Measurements from ENCODE around the gene FOXI3. TPM values are rescaled to one million over a fixed set of nuclear protein-coding genes. Genes with fewer than 3 reads are reported as not detected.

FOXI3 gene
- total RNA-seq, 1 experiment from 2014 or later = not detected

DNA sequence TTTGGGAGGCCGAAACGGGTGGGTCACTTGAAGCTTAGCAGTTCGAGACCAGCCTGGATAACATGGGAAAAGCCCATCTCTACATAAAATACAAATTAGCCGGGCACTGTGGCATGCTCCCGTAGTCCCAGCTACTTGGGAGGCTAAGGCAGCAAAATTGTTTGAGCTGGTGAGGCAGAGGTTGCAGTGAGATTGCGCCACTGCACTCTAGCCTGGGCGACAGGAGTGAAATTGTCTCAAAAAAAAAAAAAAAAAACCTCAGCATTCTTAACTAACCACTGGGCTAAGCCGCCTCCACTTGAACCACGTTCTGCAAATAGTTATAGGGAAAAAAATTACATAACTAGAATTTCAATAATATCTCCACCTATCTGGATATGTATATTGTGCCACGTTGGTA lies 2.3 kb downstream of the FOXI3 start:
- CTCF ChIA-PET = interaction anchor here (0.7 kb wide), 1 partner anchor 10 kb away, joined by 5 read pairs; no protein-coding TSS in a partner anchor
- Mint-ChIP-seq H3K36me3 (ENCODE audit: insufficient read depth, unreplicated experiment) (no peaks in the 10 kb centered on the region), H3K27me3 (ENCODE audit: unreplicated experiment) (peaks cover 17% of the 10 kb centered on the region), H3K4me3 (ENCODE audit: low read depth, unreplicated experiment) (no peak overlapping the region), H3K4me1 (ENCODE audit: low read depth, unreplicated experiment) (no peaks in the 10 kb centered on the region), H3K27ac (ENCODE audit: unreplicated experiment) (no peak overlapping the region), H3K9me3 (ENCODE audit: low read depth, unreplicated experiment) (no peaks in the 10 kb centered on the region)
- TF ChIP-seq, protein P1, sequence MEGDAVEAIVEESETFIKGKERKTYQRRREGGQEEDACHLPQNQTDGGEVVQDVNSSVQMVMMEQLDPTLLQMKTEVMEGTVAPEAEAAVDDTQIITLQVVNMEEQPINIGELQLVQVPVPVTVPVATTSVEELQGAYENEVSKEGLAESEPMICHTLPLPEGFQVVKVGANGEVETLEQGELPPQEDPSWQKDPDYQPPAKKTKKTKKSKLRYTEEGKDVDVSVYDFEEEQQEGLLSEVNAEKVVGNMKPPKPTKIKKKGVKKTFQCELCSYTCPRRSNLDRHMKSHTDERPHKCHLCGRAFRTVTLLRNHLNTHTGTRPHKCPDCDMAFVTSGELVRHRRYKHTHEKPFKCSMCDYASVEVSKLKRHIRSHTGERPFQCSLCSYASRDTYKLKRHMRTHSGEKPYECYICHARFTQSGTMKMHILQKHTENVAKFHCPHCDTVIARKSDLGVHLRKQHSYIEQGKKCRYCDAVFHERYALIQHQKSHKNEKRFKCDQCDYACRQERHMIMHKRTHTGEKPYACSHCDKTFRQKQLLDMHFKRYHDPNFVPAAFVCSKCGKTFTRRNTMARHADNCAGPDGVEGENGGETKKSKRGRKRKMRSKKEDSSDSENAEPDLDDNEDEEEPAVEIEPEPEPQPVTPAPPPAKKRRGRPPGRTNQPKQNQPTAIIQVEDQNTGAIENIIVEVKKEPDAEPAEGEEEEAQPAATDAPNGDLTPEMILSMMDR (IDR thresholded peaks at IDR 0.05; ENCODE audit: unreplicated experiment) = no peak
- no peak for DNase-seq
- no TSS peak for BruUV-seq (replicated peaks)
- intact Hi-C loops (cut with micrococcal nuclease; ENCODE audit: unreplicated experiment) = no loop called here

DNA sequence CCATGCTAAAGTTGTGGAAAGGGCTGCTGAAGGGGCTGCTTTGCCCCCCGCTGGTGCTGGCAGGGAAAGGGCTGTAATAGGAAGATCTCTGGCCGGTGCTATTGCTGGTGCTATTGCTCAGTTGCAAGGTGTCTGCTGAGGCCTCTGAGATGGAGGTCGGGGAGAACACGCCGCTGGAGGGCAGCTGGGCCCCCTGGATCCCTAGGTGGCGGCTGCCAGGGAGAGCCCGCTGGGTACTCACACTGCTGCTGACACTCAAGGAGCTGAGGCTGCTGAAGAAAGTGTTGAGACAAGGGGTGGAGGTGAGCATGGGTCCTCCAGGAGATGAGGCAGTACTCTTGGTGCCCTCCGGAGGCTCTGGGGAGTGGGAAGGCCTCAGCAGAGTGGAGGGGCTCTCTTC lies 4.2 kb downstream of the FOXI3 start:
- Mint-ChIP-seq H3K27ac (ENCODE audit: unreplicated experiment) (no peak overlapping the region), H3K36me3 (ENCODE audit: insufficient read depth, unreplicated experiment) (no peaks in the 10 kb centered on the region), H3K27me3 (ENCODE audit: unreplicated experiment) (peaks cover 17% of the 10 kb centered on the region), H3K9me3 (ENCODE audit: low read depth, unreplicated experiment) (no peaks in the 10 kb centered on the region), H3K4me3 (ENCODE audit: low read depth, unreplicated experiment) (no peak overlapping the region), H3K4me1 (ENCODE audit: low read depth, unreplicated experiment) (no peaks in the 10 kb centered on the region)
- no peak for DNase-seq
- BruUV-seq (replicated peaks) = no TSS peak
- intact Hi-C loops (cut with micrococcal nuclease; ENCODE audit: unreplicated experiment) = no loop called here
- TF ChIP-seq, protein P1 (IDR thresholded peaks at IDR 0.05; ENCODE audit: unreplicated experiment) = no peak
- CTCF ChIA-PET = no interaction called here

DNA sequence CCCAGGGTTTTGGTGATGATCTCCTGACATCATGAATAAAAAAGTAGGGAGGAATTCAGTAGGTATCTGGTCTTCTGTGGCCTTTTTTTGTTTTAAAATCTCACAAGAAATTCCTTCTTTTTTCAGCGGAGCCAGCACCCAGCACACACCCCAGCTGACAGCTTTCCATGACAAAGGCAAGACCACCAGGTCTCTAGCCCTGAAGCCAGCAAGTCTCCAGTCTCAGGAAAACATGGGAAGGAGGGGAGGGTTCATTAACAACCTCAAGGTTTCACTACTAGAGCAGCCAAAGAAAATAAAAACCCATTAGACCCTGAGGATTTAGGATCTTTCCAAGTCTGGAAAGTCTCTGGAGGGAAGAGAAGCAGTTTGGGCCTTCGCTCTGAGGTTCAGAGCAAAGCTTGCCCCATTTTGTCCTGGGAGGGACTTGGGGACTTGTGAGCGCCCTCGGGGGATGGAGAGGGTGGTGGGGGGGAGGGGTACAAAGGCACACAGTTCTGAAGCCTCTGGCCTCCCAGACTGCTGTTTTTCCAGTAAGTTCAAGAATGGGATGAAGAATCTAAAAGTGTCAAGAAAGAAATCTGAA lies 9.0 kb downstream of the FOXI3 start:
- no peak for DNase-seq
- Mint-ChIP-seq H3K36me3 (ENCODE audit: insufficient read depth, unreplicated experiment) (no peaks in the 10 kb centered on the region), H3K4me3 (ENCODE audit: low read depth, unreplicated experiment) (no peak overlapping the region), H3K27me3 (ENCODE audit: unreplicated experiment) (peaks cover 43% of the 10 kb centered on the region), H3K27ac (ENCODE audit: unreplicated experiment) (no peak overlapping the region), H3K4me1 (ENCODE audit: low read depth, unreplicated experiment) (no peaks in the 10 kb centered on the region), H3K9me3 (ENCODE audit: low read depth, unreplicated experiment) (no peaks in the 10 kb centered on the region)
- no TSS peak for BruUV-seq (replicated peaks)
- CTCF ChIA-PET = no interaction called here
- TF ChIP-seq, protein P1 (IDR thresholded peaks at IDR 0.05; ENCODE audit: unreplicated experiment) = no peak
- intact Hi-C loops (cut with micrococcal nuclease; ENCODE audit: unreplicated experiment) = no loop called here

DNA sequence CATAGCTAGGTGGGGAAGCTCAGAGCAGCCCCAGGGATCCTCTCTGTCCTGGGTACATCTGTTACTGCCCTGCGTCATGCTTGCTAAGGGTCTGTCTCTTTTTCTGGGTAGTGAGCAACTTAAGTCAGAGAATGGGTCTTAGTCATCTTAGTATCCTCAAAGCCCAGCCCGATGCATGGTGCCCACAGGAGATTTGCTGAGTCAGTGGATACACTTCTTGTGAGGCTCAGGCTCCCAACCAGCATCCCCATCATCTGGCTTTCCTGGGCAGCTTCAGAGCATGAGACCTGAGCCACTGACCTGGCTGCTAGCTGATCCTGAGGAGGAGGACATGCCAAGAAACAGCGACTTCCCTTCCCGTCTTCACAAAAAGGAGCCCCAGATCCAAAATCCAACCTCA lies 10.0 kb downstream of the FOXI3 start:
- no peak for DNase-seq
- CTCF ChIA-PET = no interaction called here
- intact Hi-C loops (cut with micrococcal nuclease; ENCODE audit: unreplicated experiment) = no loop called here
- no TSS peak for BruUV-seq (replicated peaks)
- TF ChIP-seq, protein P1 (IDR thresholded peaks at IDR 0.05; ENCODE audit: unreplicated experiment) = no peak
- Mint-ChIP-seq H3K4me1 (ENCODE audit: low read depth, unreplicated experiment) (no peaks in the 10 kb centered on the region), H3K27ac (ENCODE audit: unreplicated experiment) (no peak overlapping the region), H3K9me3 (ENCODE audit: low read depth, unreplicated experiment) (no peaks in the 10 kb centered on the region), H3K4me3 (ENCODE audit: low read depth, unreplicated experiment) (no peak overlapping the region), H3K27me3 (ENCODE audit: unreplicated experiment) (peaks cover 37% of the 10 kb centered on the region), H3K36me3 (ENCODE audit: insufficient read depth, unreplicated experiment) (no peaks in the 10 kb centered on the region)

All from Calu3 (cell line).